ENCODE results near the gene ASIC2. TPM values are rescaled to one million over a fixed set of nuclear protein-coding genes. Genes with fewer than 3 reads are reported as not detected.

ASIC2 gene
- total and polyA plus RNA-seq, 2 donors (not counting 1 experiment from before 2014, with no cell fraction given): not detected

- Histone ChIP-seq H3K4me1 (ENCODE audit: control insufficient read depth in 2 of 2, insufficient read depth in 2 of 2, low read length in 2 of 2) (no peaks in the 10 kb centered on the region), H3K27ac (ENCODE audit: low read length in 2 of 2) (no peak overlapping the region), H3K4me2 (replicated peaks; ENCODE audit: low read depth, low read length, poor library complexity, severe bottlenecking) (peak overlapping the region; percentile 19), H3K4me3 (ENCODE audit: control extremely low read depth in 1 of 5, extremely low read depth in 1 of 5, insufficient read depth in 1 of 5, low read depth in 2 of 5, low read length in 4 of 5) (no peak overlapping the region), H4K20me1 (ENCODE audit: control insufficient read depth, insufficient read depth, low read length, poor library complexity, severe bottlenecking) (no peaks in the 10 kb centered on the region), H2AFZ (ENCODE audit: insufficient read depth, low read depth, low read length, poor library complexity, severe bottlenecking) (no peak overlapping the region), H3K9ac (ENCODE audit: low read length) (no peak overlapping the region), H3K9me3 (ENCODE audit: control extremely low read depth in 1 of 3, control insufficient read depth in 2 of 3, insufficient read depth in 1 of 3, low read length in 2 of 3) (no peaks in the 10 kb centered on the region), H3K79me2 (ENCODE audit: control insufficient read depth, insufficient read depth, low read length) (no peaks in the 10 kb centered on the region), H3K36me3 (replicated peaks in 1 of 2; ENCODE audit: control extremely low read depth in 1 of 2, control insufficient read depth in 1 of 2, extremely low read depth in 1 of 2, insufficient read depth in 2 of 2, low read length in 1 of 2) (no peaks in the 10 kb centered on the region), H3K27me3 (replicated peaks in 1 of 4; ENCODE audit: control extremely low read depth in 1 of 4, control insufficient read depth in 3 of 4, insufficient read depth in 4 of 4, low read length in 3 of 4) (peaks cover 0 to 28% (median 22%) of the 10 kb centered on the region in 4 experiments)
- ATAC-seq (ENCODE audit: low read depth): no peak
- Mint-ChIP-seq H3K27me3 (peaks cover 66% of the 10 kb centered on the region), H3K4me1 (peaks cover 15% of the 10 kb centered on the region), H3K27ac (no peak overlapping the region), H3K9me3 (ENCODE audit: insufficient read depth) (no peaks in the 10 kb centered on the region), H3K4me3 (no peak overlapping the region)
- CTCF ChIA-PET: no interaction called here
- POLR2A ChIA-PET: no interaction called here
- no peak for TF ChIP-seq CTCF (IDR thresholded peaks at IDR 0.05)
- TF ChIP-seq EZH2 (IDR thresholded peaks at IDR 0.05; ENCODE audit: borderline replicate concordance, insufficient read depth, low read depth, low read length, poor library complexity, severe bottlenecking): no peak
- 3% methylated on average over 68 of the region's 72 CpGs for WGBS (ENCODE audit: insufficient coverage)
- no peak for DNase-seq
- intact Hi-C loops (cut with micrococcal nuclease): no loop called here
Observed at GRCh38 chr17:33292201-33292980, 704 bp downstream of the ASIC2 start.
